HFF-Myc (cell line): ENCODE data around the gene STAT2.
"Not testable (repeated sequence)": the region's sequence is repeated elsewhere in the genome, so short reads cannot be mapped to it uniquely, and the experiment has no call there.

Experiments
- DNase-seq: peaks from one replicate; pipeline ENCODE4 v3.0.0-alpha.2; 2011; ENCODE audit warnings: low read depth; ENCODE audit errors: extremely low read depth
- H3K4me3 ChIP-seq: replicated peaks from 2 replicates; pipeline ENCODE4 v1.5.1; 2011; ENCODE audit warnings: low read depth, mild to moderate bottlenecking, control low read depth, low read length
- CTCF ChIP-seq: IDR thresholded peaks from 2 replicates; pipeline ENCODE4 v1.5.1; 2012; ENCODE audit warnings: mild to moderate bottlenecking, low read depth, low read length, control low read depth; ENCODE audit errors: missing control alignments

STAT2 gene

GRCh38 chr12:56324206-56324605 lies 35.7 kb downstream of the STAT2 start:
- TF ChIP-seq CTCF = no peak
- no peak for DNase-seq
- no peak overlapping the region for H3K4me3 ChIP-seq

GRCh38 chr12:56321610-56322009 lies 38.3 kb downstream of the STAT2 start:
- not testable (repeated sequence) for H3K4me3 ChIP-seq, DNase-seq

- DNase-seq = no peak
- TF ChIP-seq CTCF = no peak
Observed at GRCh38 chr12:56321027-56321426, 38.9 kb downstream of the STAT2 start.

GRCh38 chr12:56317675-56318074 lies 42.2 kb downstream of the STAT2 start:
- H3K4me3 ChIP-seq = no peak overlapping the region
- DNase-seq = no peak
- no peak for TF ChIP-seq CTCF

More at GRCh38 chr12:56321027-56321426, 38.9 kb downstream of the STAT2 start:
- H3K4me3 ChIP-seq = no peak overlapping the region

- TF ChIP-seq CTCF = no peak
- H3K4me3 ChIP-seq = peak within 1 kb of the TSS; percentile 82
- DNase-seq = peak; percentile 94
Observed at GRCh38 chr12:56315622-56316473, 44.1 kb downstream of the STAT2 start, which contains the start of gene CNPY2. CNPY2 (minus strand) TSS chr12:56315988; CDS start chr12:56315217, 771 bp downstream.

GRCh38 chr12:56315249-56315621 lies 44.7 kb downstream of the STAT2 start:
- DNase-seq = no peak
- peak overlapping the region; percentile 82 for H3K4me3 ChIP-seq
- TF ChIP-seq CTCF = no peak

GRCh38 chr12:56311003-56311402 lies 48.9 kb downstream of the STAT2 start:
- DNase-seq = no peak
- no peak for TF ChIP-seq CTCF
- H3K4me3 ChIP-seq = no peak overlapping the region
